Stimulated activated naive CD8-positive, alpha-beta T cell treated with anti-CD3 and anti-CD28 coated beads, Interleukin-15, amount 100 ng/mL, for 72 hours (primary cell): ENCODE results near the gene IL17B.

ENCODE experiments used
- ATAC-seq: fragments of 150-1000 bp; cut with Tn5 transposase; 2 replicates; pipeline ENCODE4 v1.10.0; 2021; ENCODE audit warnings: mild to moderate bottlenecking, moderate library complexity
- DNase-seq, 2 donors: peaks; one replicate each; pipeline ENCODE4 v3.0.0; 2021 to 2022
- H3K27ac Mint-ChIP-seq, 2 donors: one replicate each; pipeline ENCODE4 v1.8.0; 2022; ENCODE audit warnings: mild to moderate bottlenecking in 2 of 2, mixed read lengths in 2 of 2, moderate library complexity in 2 of 2
- H3K27me3 Mint-ChIP-seq: one replicate; pipeline ENCODE4 v1.8.0; 2022; ENCODE audit warnings: mixed read lengths
- H3K4me1 Mint-ChIP-seq: one replicate; pipeline ENCODE4 v1.8.0; 2022; ENCODE audit warnings: mild to moderate bottlenecking, mixed read lengths
- H3K4me3 Mint-ChIP-seq, 2 donors: one replicate each; pipeline ENCODE4 v1.8.0; 2022; ENCODE audit warnings: mild to moderate bottlenecking in 2 of 2, mixed read lengths in 2 of 2, moderate library complexity in 1 of 2
- H3K9me3 Mint-ChIP-seq, 2 donors: one replicate each; pipeline ENCODE4 v1.8.0; 2022; ENCODE audit warnings: mixed read lengths in 2 of 2

Gene IL17B

DNA sequence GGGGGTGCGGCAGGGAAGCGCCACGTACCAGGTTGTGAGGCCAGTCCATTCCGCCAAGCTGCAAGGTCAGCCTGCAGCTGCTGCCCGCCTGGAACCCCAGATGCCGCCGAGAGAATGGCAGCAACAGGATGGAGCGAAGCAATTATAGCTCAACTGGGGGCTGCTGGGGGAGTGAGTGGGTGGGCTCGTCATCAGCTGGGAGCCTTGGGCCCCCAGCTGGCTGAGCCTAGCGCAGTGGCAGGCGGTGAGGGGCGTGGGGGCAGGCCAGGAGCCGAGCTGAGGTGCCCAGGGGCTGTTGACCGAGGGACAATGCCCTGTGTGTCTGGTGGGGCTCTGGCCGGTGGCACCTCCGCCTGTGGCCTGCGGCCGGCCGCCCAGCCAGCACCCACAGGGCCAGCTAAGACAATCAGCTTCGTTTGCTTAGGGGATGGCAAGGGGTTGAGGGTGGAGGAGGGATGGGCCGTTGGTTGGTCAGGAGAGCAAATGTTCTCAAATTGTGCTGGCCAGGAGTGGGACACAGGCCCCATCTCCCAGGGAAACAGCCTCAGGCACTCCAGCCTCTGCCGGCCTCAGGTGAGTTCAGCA is at the start of gene IL17B:
Gene IL17B (minus strand): TSS at position 116 of the 585 bp plus-strand sequence. CDS start 67 bp downstream, at position 49.
- Mint-ChIP-seq H3K9me3 (no peaks in the 10 kb centered on the region), H3K4me1 (peaks cover 9% of the 10 kb centered on the region), H3K4me3 (no peak within 1 kb of the TSS), H3K27ac (peak within 1 kb of the TSS in 1 of 2 donors; percentile 30), H3K27me3 (no peaks in the 10 kb centered on the region)
- ATAC-seq (no peak), DNase-seq (no peak)

DNA sequence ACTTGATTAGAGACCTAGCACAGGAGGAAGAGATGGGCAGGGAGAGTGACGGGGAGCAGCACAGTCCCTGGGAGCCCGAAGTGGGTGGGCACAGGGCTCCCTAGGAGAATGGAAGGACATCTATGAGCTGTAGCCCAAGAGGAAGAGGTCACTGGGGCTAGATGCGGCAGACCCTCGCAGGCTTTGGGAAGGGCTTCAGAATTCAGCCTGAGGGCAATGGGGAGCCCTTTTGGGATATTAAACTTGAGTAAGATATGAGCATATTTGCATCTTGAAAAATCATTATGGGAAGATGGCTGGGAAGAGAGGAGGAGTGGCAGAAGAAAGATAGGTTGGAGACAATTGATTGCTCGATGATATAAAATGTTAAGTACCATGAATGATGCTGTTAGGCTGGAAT is 48.9 kb upstream of the IL17B start:
- peak overlapping the region in 1 of 2 donors; percentile 16 for H3K27ac Mint-ChIP-seq
- DNase-seq (no peak), ATAC-seq (no peak)
- no peak overlapping the region for H3K4me3 Mint-ChIP-seq
- H3K9me3 Mint-ChIP-seq: no peaks in the 10 kb centered on the region
- H3K27me3 Mint-ChIP-seq: no peaks in the 10 kb centered on the region
- H3K4me1 Mint-ChIP-seq: peaks cover 21% of the 10 kb centered on the region

GRCh38 chr5:149427374-149427773 is 48.3 kb upstream of the IL17B start:
- Mint-ChIP-seq H3K27me3 (no peaks in the 10 kb centered on the region), H3K4me3 (no peak overlapping the region), H3K27ac (no peak overlapping the region), H3K9me3 (no peaks in the 10 kb centered on the region), H3K4me1 (peaks cover 21% of the 10 kb centered on the region)
- ATAC-seq: no peak
- DNase-seq: no peak

DNA sequence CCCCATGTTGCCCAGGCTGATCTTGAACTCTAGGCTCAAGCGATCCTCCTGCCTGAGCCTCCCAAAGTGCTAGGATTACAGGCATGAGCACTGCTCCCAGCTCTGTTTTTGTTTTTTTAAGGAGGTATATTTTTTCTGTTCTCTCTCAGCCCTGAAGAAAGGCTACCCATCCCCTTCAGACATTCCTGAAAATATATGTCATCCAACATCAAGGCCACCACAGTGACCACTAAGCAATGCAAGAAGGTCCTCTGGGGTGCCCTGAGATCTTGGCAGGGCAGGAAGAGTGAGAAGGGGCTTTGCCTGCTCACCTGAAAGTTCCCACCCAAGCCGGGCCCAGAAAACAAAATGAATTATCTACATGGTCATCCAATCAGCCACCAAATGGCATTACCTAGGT is 47.8 kb upstream of the IL17B start:
- no peaks in the 10 kb centered on the region for H3K27me3 Mint-ChIP-seq
- no peaks in the 10 kb centered on the region for H3K9me3 Mint-ChIP-seq
- H3K4me1 Mint-ChIP-seq: peaks cover 25% of the 10 kb centered on the region
- no peak overlapping the region for H3K27ac Mint-ChIP-seq
- DNase-seq (no peak), ATAC-seq (no peak)
- no peak overlapping the region for H3K4me3 Mint-ChIP-seq

DNA sequence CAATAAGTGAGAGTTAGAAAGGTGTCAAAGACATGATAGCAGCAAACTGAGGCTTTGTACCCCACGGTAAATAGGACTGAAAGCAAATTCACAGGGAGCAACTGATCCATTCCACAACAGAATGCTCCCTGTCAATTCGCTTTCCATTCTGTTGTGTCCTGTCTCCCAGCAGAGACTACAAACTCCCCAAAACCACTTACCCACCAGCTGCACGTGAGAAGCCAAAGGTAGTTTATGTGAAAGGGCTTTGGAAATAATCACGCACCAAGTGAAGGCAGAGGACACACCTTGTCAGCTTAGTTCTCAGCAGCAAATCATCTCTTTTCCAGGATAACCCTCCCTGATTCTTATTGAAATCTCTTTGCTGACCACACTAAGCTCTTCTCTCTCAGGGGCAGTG is 46.6 kb upstream of the IL17B start:
- Mint-ChIP-seq H3K27ac (no peak overlapping the region), H3K27me3 (no peaks in the 10 kb centered on the region), H3K4me1 (peaks cover 24% of the 10 kb centered on the region), H3K9me3 (no peaks in the 10 kb centered on the region), H3K4me3 (no peak overlapping the region)
- ATAC-seq (no peak), DNase-seq (no peak)

DNA sequence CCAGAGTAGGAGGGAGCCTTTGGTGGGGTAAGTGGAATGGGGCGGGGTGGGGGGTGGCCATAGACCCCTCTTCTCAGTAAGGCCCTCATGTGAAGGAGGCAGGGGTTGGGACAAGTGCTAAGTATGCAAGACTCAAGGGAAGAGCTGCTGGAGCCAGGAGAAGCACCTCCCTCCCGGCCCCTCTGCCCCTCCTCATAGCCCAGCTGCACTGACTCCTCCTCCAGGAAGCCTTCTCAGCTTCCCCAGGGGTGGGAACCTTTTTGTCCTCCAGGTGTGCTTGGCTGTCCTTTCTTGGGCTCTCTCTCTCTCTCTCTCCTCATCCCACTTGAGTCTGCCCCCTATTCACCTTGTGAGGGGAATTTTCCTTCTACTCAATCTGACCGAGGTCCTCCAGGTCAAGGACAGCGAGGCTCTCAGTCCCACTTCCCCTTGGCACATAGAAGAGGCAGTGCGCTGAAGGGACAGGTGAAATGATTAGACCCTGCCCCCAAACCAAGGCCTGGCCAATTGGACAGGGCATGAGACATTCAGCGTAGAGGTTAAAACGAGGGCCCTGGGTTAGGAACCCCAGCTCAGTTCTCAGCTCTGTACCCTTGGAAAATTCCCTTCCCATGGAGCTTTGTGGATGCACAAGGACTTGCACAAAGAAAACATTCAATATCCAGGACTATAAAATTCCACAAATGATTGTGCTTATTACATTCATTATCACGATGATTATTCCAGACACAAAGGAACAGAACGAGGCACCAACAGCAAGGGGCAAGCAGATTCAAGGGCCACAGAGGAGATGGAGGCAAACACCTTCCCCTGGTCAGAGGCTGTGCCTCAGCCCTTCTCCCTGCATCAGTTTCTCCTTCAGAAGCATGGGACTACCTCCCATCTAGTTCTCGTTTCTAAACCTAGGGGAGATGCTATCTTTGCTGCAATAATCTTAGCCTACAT is 45.6 kb upstream of the IL17B start:
- H3K27ac Mint-ChIP-seq: no peak overlapping the region
- no peak overlapping the region for H3K4me3 Mint-ChIP-seq
- no peaks in the 10 kb centered on the region for H3K9me3 Mint-ChIP-seq
- ATAC-seq (no peak), DNase-seq (no peak)
- H3K4me1 Mint-ChIP-seq: peaks cover 15% of the 10 kb centered on the region
- no peaks in the 10 kb centered on the region for H3K27me3 Mint-ChIP-seq

DNA sequence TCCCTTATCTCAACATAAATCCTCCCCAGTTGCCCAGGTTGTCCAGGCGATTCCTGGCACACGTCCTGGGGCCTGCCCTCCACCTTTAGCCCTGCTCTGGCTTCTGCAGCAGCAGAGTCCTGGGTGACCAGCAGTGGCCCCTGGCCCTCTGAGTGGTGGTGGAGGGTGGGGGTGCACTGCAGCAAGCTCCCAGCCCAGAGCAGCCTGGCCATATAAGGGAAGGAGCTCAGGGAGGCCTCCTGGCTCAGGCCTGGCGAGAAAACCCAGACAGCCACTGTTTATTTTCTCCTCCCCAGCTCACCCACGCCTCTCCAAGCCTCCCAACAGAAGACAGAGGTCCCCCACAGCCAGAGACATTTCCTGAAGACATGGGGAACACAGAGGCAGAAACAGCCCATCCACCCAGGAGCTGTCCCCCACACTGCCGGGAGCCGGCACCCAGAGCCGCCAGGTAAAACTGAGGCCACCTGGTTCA is 44.7 kb upstream of the IL17B start:
- Mint-ChIP-seq H3K27me3 (no peaks in the 10 kb centered on the region), H3K27ac (no peak overlapping the region), H3K4me3 (no peak overlapping the region), H3K9me3 (no peaks in the 10 kb centered on the region), H3K4me1 (peaks cover 12% of the 10 kb centered on the region)
- DNase-seq (no peak), ATAC-seq (no peak)

GRCh38 chr5:149423049-149423793 is 44.1 kb upstream of the IL17B start:
- Mint-ChIP-seq H3K4me1 (peaks cover 8% of the 10 kb centered on the region), H3K9me3 (no peaks in the 10 kb centered on the region), H3K27me3 (no peaks in the 10 kb centered on the region), H3K27ac (no peak overlapping the region), H3K4me3 (no peak overlapping the region)
- ATAC-seq: no peak
- no peak for DNase-seq

DNA sequence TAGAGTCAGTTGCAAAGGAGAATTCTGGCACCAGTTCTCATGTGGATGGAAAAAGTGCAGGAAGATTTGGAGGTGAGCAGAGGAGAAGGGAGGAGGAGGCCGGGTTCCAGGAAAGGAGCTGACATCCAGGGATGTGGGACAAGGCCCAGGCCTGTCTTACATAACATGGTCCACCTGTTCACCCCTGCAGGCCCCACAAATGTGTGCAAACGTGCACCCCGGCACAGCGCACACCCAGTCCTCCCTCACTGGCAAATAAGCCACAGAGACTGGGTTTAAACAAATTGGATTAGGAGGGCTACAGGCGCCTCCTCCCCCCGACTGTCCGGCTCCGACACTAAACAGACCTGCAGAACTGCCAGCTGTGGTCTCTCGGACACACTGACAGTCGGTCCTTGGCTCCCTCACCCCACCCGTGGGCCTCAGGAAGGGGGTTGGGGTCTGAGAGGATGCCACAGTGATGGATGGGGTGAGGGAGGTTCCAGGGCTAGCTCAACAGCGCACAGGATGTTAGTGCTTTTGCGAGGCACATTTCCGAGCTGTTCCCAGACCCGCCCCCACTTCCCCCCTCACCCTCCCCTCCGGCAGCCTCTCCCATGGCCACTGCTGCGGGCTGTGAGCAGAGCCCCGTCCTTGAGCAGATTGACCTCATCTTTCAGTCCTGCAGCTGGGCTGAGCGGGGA is 43.4 kb upstream of the IL17B start:
- ATAC-seq: peak; percentile 51
- H3K27ac Mint-ChIP-seq: no peak overlapping the region
- peaks cover 8% of the 10 kb centered on the region for H3K4me1 Mint-ChIP-seq
- no peak overlapping the region for H3K4me3 Mint-ChIP-seq
- no peaks in the 10 kb centered on the region for H3K9me3 Mint-ChIP-seq
- no peaks in the 10 kb centered on the region for H3K27me3 Mint-ChIP-seq
- DNase-seq: no peak

- ATAC-seq: no peak
- no peak overlapping the region for H3K27ac Mint-ChIP-seq
- H3K4me1 Mint-ChIP-seq: peaks cover 8% of the 10 kb centered on the region
- no peaks in the 10 kb centered on the region for H3K9me3 Mint-ChIP-seq
- H3K4me3 Mint-ChIP-seq: no peak overlapping the region
- no peaks in the 10 kb centered on the region for H3K27me3 Mint-ChIP-seq
- no peak for DNase-seq
These were observed 42.7 kb upstream of the IL17B start for GRCh38 chr5:149421834-149422233.

GRCh38 chr5:149421372-149421685 is 42.2 kb upstream of the IL17B start:
- Mint-ChIP-seq H3K27ac (no peak overlapping the region), H3K4me3 (no peak overlapping the region), H3K27me3 (no peaks in the 10 kb centered on the region), H3K4me1 (peaks cover 8% of the 10 kb centered on the region), H3K9me3 (no peaks in the 10 kb centered on the region)
- ATAC-seq (no peak), DNase-seq (no peak)

DNA sequence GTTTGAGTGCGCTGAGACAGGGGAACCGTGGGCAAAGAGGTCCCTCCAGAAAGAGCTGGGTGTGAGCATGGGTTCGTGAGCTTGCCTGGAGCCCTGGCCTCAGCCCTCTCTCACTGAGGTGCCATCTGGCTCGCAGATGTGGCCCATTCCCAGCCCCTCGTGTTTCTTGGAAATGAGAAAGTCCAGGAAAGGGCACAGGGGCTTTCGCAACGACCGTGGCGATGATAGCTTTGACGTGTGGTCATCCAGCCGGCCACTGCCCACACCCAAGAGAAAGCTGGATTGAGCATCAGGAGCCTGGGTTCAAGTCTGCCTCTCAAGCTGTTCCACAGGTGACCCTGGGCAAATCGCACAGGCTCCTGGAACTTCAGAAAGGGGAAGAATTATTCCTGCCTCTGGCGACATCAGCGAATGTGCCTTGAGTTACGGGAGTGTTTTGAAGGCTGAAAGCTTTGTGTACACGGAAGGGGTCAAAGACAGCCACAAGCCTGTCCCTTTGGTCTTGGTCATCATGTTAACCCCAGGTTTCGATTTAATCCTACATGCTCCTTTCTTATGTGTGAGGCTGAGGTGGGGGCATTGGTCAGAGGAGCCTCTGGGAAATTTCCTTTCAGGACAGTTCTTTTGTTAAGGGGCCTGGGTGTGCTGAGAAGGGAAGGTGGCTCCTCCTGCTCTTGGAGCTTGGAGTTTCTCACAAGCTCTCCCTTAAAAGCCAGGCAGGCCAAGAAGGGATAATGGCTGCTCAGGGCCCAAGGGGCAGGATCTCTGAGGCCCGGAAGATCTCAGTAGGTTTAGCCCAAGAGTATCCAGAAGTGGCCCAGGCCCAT is 41.7 kb upstream of the IL17B start:
- H3K4me1 Mint-ChIP-seq: peaks cover 8% of the 10 kb centered on the region
- no peak overlapping the region for H3K27ac Mint-ChIP-seq
- ATAC-seq: no peak
- DNase-seq: no peak
- no peaks in the 10 kb centered on the region for H3K27me3 Mint-ChIP-seq
- no peak overlapping the region for H3K4me3 Mint-ChIP-seq
- H3K9me3 Mint-ChIP-seq: no peaks in the 10 kb centered on the region

GRCh38 chr5:149419859-149420544 is 40.9 kb upstream of the IL17B start:
- DNase-seq (no peak), ATAC-seq (no peak)
- Mint-ChIP-seq H3K9me3 (no peaks in the 10 kb centered on the region), H3K27me3 (no peaks in the 10 kb centered on the region), H3K4me3 (no peak overlapping the region), H3K4me1 (peaks cover 8% of the 10 kb centered on the region), H3K27ac (no peak overlapping the region)

GRCh38 chr5:149419532-149419858 is 40.4 kb upstream of the IL17B start:
- DNase-seq (no peak), ATAC-seq (no peak)
- H3K9me3 Mint-ChIP-seq: no peaks in the 10 kb centered on the region
- no peak overlapping the region for H3K27ac Mint-ChIP-seq
- H3K27me3 Mint-ChIP-seq: no peaks in the 10 kb centered on the region
- H3K4me3 Mint-ChIP-seq: no peak overlapping the region
- H3K4me1 Mint-ChIP-seq: peaks cover 8% of the 10 kb centered on the region
